Tibial nerve (tissue), 4 donors: ENCODE data around the gene NLRP6. TPM values are rescaled to one million over a fixed set of nuclear protein-coding genes. Genes with fewer than 3 reads are reported as not detected.
"Not testable (repeated sequence)": the region's sequence is repeated elsewhere in the genome, so short reads cannot be mapped to it uniquely, and the experiment has no call there.

Source experiments
- DNase-seq, 2 donors: peaks; one replicate each; pipeline ENCODE4 v3.0.0-alpha.2; 2019; ENCODE audit warnings: low spot score in 2 of 2
- H3K27ac ChIP-seq, 4 donors: fragments of 200-600 bp; sonication (generic) in 3 of 4; one replicate each; pipeline ENCODE4 v1.5.1; 2017 to 2019; ENCODE audit warnings: mild to moderate bottlenecking in 1 of 4
- H3K27me3 ChIP-seq, 2 donors: fragments of 200-600 bp; sonication (generic) in 1 of 2; one replicate each; pipeline versions ENCODE4 v1.5.1 to v1.6.0; 2017 to 2019
- H3K36me3 ChIP-seq, 3 donors: fragments of 200-600 bp; sonication (generic); one replicate each; pipeline ENCODE4 v1.5.1; 2018 to 2019
- H3K4me1 ChIP-seq, 4 donors: fragments of 200-600 bp; sonication (generic) in 3 of 4; one replicate each; pipeline ENCODE4 v1.5.1; 2017 to 2019
- H3K4me3 ChIP-seq, 4 donors: fragments of 200-600 bp; sonication (generic) in 3 of 4; one replicate each; pipeline ENCODE4 v1.5.1; 2017 to 2019; ENCODE audit warnings: mild to moderate bottlenecking in 1 of 4, moderate library complexity in 1 of 4
- H3K9me3 ChIP-seq, 4 donors: fragments of 200-600 bp; sonication (generic) in 3 of 4; one replicate each; pipeline ENCODE4 v1.5.1; 2017 to 2019
- CTCF ChIP-seq, 5 experiments: fragments of 200-600 bp in 3 of 5; fragments of 450-650 bp in 2 of 5; sonication (generic) in 3 of 5; IDR thresholded peaks; one replicate each; pipeline ENCODE4 v1.5.1; 2016 to 2019; ENCODE audit warnings: antibody characterized with exemption in 5 of 5, mild to moderate bottlenecking in 3 of 5, moderate library complexity in 2 of 5
- EP300 ChIP-seq, 2 donors: sonication (generic); formaldehyde crosslinking; IDR thresholded peaks; one replicate each; pipeline ENCODE4 v1.6.1; 2017; ENCODE audit warnings: antibody characterized with exemption in 2 of 2, mild to moderate bottlenecking in 1 of 2
- POLR2A ChIP-seq, 2 donors: fragments of 450-650 bp; IDR thresholded peaks; one replicate each; pipeline ENCODE4 v1.6.1; 2017; ENCODE audit warnings: antibody characterized with exemption in 2 of 2, mild to moderate bottlenecking in 2 of 2, moderate library complexity in 2 of 2
- WGBS, 2 donors: methylation state at CpG; one replicate each; pipeline ENCODE4 v1.1.5; 2018; 5-methylcytosine and 5-hydroxymethylcytosine counted together
- total RNA-seq, 4 donors: library from RNA; depleted of rRNA; stranded (reverse); fragments of >200 nt; gene quantifications; one replicate each; pipeline ENCODE4 v1.1.0, GENCODE V29; 2016

Gene NLRP6
- total RNA-seq, 4 donors from 2014 or later = 1.0 to 3.3 (median 1.7) TPM

GRCh38 chr11:235609-235996, 42.6 kb upstream of the NLRP6 start:
- TF ChIP-seq EP300 (IDR thresholded peaks at IDR 0.05) = no peak
- TF ChIP-seq CTCF (IDR thresholded peaks at IDR 0.05) = no peak
- no peak for TF ChIP-seq POLR2A (IDR thresholded peaks at IDR 0.05)
- Histone ChIP-seq H3K27ac (peak overlapping the region; percentile 72 to 96 (median 93)), H3K9me3 (no peaks in the 10 kb centered on the region), H3K27me3 (no peaks in the 10 kb centered on the region), H3K4me1 (peaks cover 0 to 42% (median 16%) of the 10 kb centered on the region in 4 donors), H3K4me3 (peak overlapping the region; percentile 80 to 93 (median 83)), H3K36me3 (peaks cover 0 to 30% (median 0%) of the 10 kb centered on the region in 3 donors)
- 2 to 3% methylated on average over 13 of the region's 13 CpGs for WGBS, 2 donors
- no peak for DNase-seq

GRCh38 chr11:235997-236773, 42.0 kb upstream of the NLRP6 start, which contains the start of gene SIRT3:
SIRT3 (minus strand) TSS chr11:236342; CDS start chr11:236328, 14 bp downstream.
- WGBS, 2 donors = 0 to 1% methylated on average over 20 to 35 of the region's 70 CpGs
- TF ChIP-seq POLR2A (IDR thresholded peaks at IDR 0.05) (no peak), CTCF (IDR thresholded peaks at IDR 0.05) (peak in 3 of 5 experiments; percentile 17 to 59 (median 44)), EP300 (IDR thresholded peaks at IDR 0.05) (no peak)

GRCh38 chr11:236774-237767, 41.1 kb upstream of the NLRP6 start, which contains the start of gene PSMD13:
PSMD13 (plus strand) TSS chr11:236976; CDS start chr11:237050, 74 bp downstream.
- Histone ChIP-seq H3K4me3 (peak within 1 kb of the TSS; percentile 80 to 96 (median 89)), H3K4me1 (peaks cover 0 to 42% (median 16%) of the 10 kb centered on the region in 4 donors), H3K27ac (peak within 1 kb of the TSS; percentile 72 to 96 (median 93)), H3K27me3 (no peaks in the 10 kb centered on the region), H3K9me3 (no peaks in the 10 kb centered on the region), H3K36me3 (peaks cover 0 to 36% (median 0%) of the 10 kb centered on the region in 3 donors)
- peak in 1 of 2 donors; percentile 55 for TF ChIP-seq POLR2A (IDR thresholded peaks at IDR 0.05)
- peak in 1 of 5 experiments; percentile 26 for TF ChIP-seq CTCF (IDR thresholded peaks at IDR 0.05)
- peak; percentile 74 to 82 for TF ChIP-seq EP300 (IDR thresholded peaks at IDR 0.05)
- WGBS, 2 donors = 2 to 4% methylated on average over 40 to 45 of the region's 62 CpGs
- peak; percentile 68 to 70 for DNase-seq

More at GRCh38 chr11:235997-236773, 42.0 kb upstream of the NLRP6 start, which contains the start of gene SIRT3:
- peaks cover 0 to 42% (median 16%) of the 10 kb centered on the region in 4 donors for H3K4me1 ChIP-seq
- H3K4me3 ChIP-seq = peak within 1 kb of the TSS; percentile 80 to 96 (median 89)
- no peaks in the 10 kb centered on the region for H3K9me3 ChIP-seq
- peaks cover 0 to 35% (median 0%) of the 10 kb centered on the region in 3 donors for H3K36me3 ChIP-seq
- peak; percentile 64 to 68 for DNase-seq
- peak within 1 kb of the TSS; percentile 72 to 96 (median 93) for H3K27ac ChIP-seq
- no peaks in the 10 kb centered on the region for H3K27me3 ChIP-seq

- 80 to 86% methylated on average over 7 of the region's 7 CpGs for WGBS, 2 donors
- H3K27ac ChIP-seq, DNase-seq, H3K27me3 ChIP-seq, H3K9me3 ChIP-seq, H3K4me3 ChIP-seq: not testable (repeated sequence)
- Histone ChIP-seq H3K36me3 (peaks cover 0 to 40% (median 3%) of the 10 kb centered on the region in 3 donors), H3K4me1 (peaks cover 0 to 42% (median 16%) of the 10 kb centered on the region in 4 donors)
Measured at GRCh38 chr11:238346-238745, 39.9 kb upstream of the NLRP6 start.

GRCh38 chr11:240315-240714, 37.9 kb upstream of the NLRP6 start:
- no peaks in the 10 kb centered on the region for H3K27me3 ChIP-seq
- peaks cover 0 to 60% (median 3%) of the 10 kb centered on the region in 3 donors for H3K36me3 ChIP-seq
- TF ChIP-seq CTCF (IDR thresholded peaks at IDR 0.05) = no peak
- TF ChIP-seq POLR2A (IDR thresholded peaks at IDR 0.05) = no peak
- TF ChIP-seq EP300 (IDR thresholded peaks at IDR 0.05) = no peak
- DNase-seq = no peak
- H3K9me3 ChIP-seq = no peaks in the 10 kb centered on the region
- H3K27ac ChIP-seq = no peak overlapping the region
- peaks cover 0 to 29% (median 14%) of the 10 kb centered on the region in 4 donors for H3K4me1 ChIP-seq
- H3K4me3 ChIP-seq = no peak overlapping the region
- WGBS, 2 donors = 80 to 83% methylated on average over 1 of the region's 1 CpG
